GM15510 (cell line): ENCODE results near the gene ADAM17.
A peak's percentile ranks its signal among the peaks of the same experiment; 100 is the strongest.

ENCODE experiments used
- POLR2A ChIP-seq: IDR thresholded peaks from 3 replicates; pipeline ENCODE4 v1.6.1; 2011; ENCODE audit warnings: borderline replicate concordance; ENCODE audit not compliant: insufficient read length; ENCODE audit errors: extremely low read depth

ADAM17 gene

DNA sequence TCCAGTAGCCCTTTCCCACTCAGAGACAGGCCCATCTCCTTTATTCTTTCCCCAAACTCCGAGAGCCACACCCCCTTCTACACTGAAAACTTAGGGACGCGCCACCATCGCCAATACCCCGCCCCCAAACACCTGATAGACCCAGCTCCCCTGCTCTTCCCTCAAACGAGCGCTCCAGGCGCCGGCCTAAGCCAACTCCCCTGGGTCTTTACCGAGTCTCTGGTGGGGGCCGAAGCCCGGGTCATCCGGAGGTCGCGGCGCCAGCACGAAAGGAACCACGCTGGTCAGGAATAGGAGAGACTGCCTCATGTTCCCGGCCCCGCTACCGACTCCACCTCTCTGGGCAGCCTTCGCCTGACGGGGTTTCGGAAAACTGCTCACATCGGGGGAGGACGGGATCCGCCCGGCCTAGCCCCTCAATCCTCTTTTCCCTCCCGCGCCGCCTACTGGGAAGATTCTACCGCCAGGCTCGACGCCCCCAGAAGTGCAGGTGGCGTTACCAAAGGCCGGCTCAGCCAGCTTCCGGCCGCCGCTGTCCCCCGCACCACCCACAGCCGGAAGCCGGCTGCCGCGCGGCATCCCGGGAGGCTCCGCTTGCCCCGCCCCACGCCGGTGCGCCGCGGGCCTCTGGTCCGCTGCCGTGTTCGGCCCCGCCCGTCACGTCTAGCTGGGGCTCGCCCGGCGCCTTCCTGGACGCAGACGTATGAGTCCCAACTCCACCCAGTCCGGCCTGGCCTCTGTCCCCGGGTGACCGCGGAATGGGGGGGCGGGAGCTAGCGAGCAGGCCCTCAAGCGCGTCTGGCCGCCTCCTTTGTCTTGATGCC, at the start of gene ADAM17:
Gene ADAM17, minus strand, starts transcription at position 534 of the 824 bp plus-strand sequence. Its CDS starts 225 bp downstream, at position 309.
- peak; percentile 94 for TF ChIP-seq POLR2A

DNA sequence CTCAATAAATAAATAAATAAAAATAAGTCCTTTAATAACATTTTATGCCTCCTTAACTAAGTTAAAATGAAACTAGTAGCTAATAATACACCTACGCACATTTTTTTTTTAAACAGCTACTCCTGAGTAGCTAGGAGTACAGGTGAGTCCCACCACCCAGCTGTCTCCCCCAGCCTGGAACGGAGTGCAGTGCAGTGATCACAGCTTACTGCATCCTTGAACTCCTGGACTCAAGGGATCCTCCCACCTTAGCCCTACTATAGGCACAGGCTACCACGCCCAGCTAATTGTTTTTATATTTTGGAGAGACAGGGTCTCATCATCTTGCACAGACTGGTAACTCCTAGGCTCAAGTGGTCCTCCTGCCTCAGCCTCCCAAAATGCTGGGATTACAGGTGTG, 46.8 kb upstream of the ADAM17 start:
- TF ChIP-seq POLR2A = no peak

DNA sequence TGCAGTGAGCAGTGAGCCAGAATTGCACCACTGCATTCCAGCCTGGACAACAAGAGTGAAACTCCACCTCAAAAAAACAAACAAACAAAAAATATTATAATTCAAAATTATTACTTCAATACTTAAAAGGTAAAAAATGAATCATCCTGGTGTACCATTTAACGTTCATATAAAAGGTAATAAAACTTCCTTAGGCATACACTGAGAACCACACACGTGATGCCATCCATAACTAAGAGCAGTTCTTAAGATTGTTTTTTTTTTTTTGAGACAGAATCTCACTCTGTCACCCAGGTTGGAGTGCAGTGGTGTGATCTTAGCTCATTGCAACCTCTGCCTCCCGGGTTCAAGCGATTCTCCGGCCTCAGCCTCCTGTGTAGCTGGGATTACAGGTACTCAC, 45.8 kb upstream of the ADAM17 start:
- no peak for TF ChIP-seq POLR2A

DNA sequence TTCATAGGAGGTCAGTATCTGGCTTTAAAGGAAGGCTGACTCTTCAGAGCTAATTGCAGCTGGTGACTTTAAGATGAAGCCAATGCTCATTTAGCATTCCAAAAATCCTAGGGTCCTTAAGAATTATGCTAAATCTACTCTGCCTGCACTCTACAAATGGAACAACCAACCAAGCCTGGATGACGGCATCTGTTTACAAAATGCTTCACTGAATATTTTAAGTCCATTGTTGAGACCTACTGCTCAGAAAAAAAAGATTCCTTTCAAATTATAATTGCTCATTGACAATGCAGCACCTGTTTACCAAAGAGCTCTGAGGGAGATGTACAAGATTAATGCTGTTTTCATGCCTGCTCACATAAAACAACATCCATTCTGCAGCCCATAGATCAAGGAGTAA, 43.8 kb upstream of the ADAM17 start:
- no peak for TF ChIP-seq POLR2A

DNA sequence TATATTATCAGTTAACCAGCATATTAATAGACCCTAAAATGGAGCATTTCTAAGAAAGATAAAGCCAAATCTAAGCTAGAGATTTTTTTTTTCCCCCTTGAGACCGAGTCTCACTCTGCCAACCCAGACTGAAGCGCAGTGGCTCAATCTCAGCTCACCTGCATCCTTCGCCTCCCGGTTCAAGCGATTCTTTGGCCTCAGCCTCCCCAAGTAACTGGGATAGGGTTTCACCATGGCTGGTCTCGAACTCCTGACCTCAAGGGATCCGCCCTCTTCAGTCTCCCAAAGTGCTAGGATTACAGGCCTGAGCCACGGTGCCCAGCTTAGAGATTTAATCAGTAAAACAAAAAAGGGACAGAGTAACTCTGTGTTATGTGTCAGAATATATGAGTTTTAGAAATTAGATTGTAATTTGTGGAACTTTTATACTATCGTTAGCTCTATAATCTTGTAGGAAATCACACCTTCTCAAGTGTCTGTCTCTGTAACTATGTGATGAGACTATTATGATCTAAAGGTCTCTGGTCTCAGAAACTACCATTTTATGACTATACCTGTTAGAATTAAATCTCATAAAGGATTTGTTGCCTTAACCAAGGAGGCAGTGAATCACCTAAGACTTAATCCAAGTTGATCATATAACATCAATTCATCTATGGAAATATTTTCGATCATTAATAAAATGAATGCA, 41.1 kb upstream of the ADAM17 start:
- TF ChIP-seq POLR2A = no peak

DNA sequence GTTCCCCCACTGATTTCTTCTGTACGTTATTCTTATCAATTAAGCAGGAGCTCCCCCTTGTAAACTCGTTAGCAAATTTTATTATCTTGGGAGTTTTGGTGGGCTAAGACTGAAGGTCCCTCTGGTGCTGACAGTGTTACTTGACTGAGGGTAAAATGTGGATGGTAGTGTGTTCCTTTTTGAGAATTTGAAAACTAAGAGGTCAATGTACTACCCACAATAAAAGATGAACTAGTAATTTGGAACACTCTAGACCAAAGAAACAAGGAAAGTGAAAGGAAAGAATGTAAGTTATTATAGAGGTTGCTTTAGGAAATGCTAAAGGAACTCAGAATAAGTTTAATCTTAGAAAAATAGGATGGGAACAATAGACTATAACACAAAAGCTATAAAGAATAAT, 40.1 kb upstream of the ADAM17 start:
- no peak for TF ChIP-seq POLR2A

DNA sequence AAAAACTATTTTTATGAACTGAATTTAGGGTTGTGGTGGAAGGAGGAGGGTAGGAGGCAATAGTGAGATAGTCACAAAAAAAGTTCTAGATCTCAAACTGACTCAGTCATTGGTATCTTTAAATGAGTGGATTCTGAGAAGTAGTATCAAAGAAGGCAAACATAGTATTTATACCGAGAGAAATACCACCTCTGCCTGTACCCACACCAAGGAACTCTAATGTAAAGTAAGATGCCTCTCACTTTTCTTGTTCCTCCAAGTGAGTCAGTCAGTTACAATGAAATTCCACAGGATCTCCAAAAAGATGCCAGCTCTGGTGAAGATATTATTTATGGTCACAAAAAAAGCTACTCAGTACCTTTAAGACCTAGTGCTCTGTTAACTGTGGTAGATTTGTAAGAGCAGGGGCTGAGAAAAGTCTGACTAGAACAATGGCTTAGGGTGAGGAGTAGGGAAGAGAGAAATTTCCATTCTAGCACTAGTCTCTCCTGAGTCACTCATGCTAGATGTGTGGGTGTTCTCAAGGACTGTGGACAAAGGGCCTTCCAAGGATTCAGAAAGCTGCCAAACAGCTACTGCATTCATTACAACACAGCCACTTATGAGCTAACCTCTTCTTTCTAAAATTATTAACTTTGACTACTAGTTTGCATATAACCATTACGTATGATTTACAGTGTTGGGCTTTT, 38.9 kb upstream of the ADAM17 start:
- no peak for TF ChIP-seq POLR2A

DNA sequence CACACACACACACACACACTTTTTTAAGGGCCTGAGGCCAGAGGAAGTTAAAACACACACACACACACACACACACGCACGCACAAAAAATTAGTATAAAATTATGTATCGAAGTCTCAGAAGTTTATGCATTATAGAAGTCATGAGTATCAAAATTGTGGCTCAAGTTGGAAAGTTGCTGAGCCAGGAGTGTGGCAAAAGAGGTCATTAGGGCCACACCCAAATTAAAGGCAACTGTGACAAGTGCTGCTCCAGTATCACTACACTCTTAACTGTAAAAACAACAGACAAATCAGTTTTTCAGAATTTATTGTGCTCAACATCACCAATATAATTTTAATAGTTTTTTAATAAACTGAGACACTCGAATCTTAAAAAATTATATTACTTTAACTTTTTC, 38.3 kb upstream of the ADAM17 start:
- no peak for TF ChIP-seq POLR2A

DNA sequence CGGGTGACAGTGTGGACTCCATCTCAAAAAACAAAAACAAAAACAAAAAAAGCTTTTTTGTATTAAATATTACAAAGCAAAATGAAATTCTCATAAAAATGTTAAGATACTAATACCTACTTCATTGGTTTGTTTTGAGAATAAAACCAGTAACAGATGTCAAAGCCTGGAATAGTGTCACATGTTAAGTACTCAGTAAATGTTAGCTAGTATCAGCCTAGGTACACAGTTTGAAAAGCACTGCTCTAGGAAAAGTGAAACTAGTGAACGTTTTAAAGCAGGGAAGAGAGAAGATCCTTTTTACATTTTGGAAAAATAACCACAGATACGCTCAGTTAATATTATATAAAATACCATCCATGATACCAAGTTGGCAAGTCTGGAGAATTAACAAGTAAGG, 37.1 kb upstream of the ADAM17 start:
- no peak for TF ChIP-seq POLR2A

DNA sequence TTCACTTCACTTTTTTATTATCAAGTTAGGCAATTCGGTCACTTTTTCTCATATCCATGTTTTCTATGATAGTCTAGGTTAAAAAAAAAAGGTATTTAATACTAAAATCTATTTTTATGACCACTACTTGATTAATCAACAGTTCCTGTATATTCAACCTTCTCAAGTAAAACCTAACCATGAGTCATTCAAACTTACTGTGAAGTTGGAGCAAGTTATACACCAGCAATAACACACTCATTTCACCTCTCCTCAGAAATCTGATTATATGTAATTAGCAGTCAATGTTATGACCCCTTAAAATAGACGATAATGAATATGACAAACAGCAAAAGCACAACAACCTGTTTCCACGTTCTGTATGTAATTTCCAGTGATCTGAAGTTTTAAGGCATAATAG, 35.0 kb upstream of the ADAM17 start:
- no peak for TF ChIP-seq POLR2A

DNA sequence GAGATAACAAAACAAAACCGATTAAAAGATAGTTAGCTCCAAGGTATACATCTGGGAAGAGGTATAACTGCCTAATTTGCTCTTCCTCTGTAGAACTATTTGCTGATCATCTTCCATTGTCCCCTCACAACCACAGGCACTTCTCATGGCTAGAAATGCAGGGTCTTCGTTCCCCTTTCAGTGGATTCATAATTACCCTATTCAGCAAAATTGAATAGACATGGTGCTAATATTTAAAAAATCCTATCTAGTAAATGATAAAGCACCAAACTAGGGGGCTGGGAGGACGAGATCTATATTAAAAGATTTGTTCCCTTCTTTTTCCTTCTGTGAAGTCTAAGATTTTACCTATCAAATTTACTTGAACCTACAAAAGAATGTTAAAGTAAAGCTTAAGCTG, 30.8 kb upstream of the ADAM17 start:
- no peak for TF ChIP-seq POLR2A

DNA sequence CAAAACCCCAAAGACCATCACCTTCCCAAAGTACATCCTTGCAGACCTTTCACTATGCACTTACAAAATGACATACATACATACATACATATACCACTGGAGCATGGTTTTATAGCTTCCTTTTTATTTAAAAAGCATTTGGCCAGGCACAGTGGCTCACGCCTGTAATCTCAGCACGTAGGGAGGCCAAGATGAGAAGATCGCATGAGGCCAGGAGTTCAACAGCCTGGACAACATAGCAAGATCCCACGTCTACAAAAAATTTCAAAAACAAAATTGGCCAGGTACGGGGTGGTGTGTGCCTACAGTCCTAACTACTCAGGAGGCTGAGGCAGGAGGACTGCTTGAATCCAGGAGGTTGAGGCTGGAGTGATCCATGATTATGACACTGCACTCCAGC, 29.9 kb upstream of the ADAM17 start:
- TF ChIP-seq POLR2A = no peak

DNA sequence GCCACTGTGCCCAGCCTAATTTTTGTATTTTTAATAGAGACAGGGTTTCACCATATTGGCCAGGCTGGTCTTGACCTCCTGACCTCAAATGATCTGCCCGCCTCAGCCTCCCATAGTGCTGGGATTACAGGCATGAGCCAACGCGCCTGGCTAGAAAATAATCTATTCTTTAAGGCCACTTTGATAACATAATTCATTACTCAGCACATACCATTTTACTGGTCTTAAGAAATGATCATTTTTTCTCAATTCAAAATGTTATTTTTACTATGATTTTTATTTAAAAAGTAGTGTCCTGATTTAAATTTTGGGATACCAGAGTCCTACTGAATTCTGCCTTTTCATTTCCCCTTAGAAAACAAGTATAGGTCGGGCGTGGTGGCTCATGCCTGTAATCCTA, 27.0 kb upstream of the ADAM17 start:
- TF ChIP-seq POLR2A = no peak

DNA sequence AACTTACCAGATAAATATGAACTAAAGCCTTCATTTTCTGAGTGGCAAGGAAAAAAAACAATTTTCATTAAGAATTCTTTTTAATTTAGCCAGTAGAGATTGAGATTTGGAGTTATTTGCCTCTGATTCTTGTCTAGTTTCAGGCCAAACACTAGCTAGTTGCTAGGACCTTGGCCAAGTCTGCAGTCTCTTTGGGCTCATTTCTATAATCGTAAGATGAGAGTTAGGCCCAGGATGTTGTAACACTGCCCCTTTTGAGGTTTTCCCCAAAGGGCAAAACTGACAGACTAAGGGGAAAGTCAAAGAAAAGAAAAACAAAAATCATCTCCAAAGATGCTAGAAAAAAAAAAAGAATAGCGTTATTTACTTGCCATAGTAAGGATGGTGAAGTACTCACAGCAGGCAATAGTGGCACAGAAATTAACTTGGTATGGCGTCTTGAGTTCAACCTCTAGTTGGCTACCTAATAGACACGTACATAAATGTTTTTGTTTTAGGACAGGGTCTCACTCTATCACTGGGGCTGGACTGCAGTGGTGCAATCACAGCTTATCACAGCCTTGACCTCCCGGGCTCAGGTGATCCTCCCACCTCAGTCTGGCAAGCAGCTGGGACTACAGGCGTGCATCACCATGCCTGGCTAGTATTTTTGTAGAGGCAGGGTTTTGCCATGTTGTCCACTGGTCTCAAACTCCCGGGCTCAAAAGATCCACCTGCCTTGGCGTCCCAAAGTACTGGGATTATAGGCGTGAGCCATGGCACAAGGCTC, 23.0 kb upstream of the ADAM17 start:
- TF ChIP-seq POLR2A = no peak

DNA sequence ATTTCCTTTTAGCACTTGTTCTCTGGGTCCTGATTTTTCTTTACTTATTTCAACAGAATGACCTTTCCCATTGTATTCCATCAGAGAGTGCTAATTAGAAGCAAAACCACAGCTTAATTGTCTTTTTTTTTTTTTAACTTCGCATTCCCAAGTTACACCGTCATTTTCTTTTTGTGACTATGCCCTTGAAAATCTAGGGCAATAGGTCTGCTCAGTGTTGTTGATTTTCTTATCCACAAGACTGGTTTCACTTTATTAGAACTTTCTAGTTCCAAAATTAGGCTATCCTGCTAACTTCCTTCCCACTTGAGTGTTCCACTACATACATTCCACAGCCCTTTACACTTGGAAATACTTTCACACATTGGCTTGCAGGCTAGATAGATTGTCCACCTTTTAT, 18.7 kb upstream of the ADAM17 start:
- TF ChIP-seq POLR2A = no peak
